Measurements from ENCODE around the gene KRTAP12-1. TPM values are rescaled to one million over a fixed set of nuclear protein-coding genes. Genes with fewer than 3 reads are reported as not detected.

KRTAP12-1 gene
- total RNA-seq, 1 donor: not detected

GRCh38 chr21:44703731-44704635, 22.0 kb upstream of the KRTAP12-1 start:
- Histone ChIP-seq H2AFZ (ENCODE audit: low read length) (no peak overlapping the region), H3K4me1 (ENCODE audit: insufficient read depth, low read length) (no peaks in the 10 kb centered on the region), H4K20me1 (ENCODE audit: insufficient read depth, low read length) (no peaks in the 10 kb centered on the region), H3K4me3 (ENCODE audit: insufficient read depth, low read length) (no peak overlapping the region), H3K4me2 (ENCODE audit: insufficient read depth, low read length) (no peak overlapping the region), H3K9me3 (ENCODE audit: low read depth, low read length) (no peaks in the 10 kb centered on the region), H3K27ac (ENCODE audit: low read depth, low read length) (no peak overlapping the region), H3K27me3 (ENCODE audit: insufficient read depth, low read length) (peaks cover 63% of the 10 kb centered on the region), H3K79me2 (ENCODE audit: insufficient read depth, low read length) (no peaks in the 10 kb centered on the region), H3K36me3 (ENCODE audit: insufficient read depth, low read length) (no peaks in the 10 kb centered on the region)
- DNase-seq (ENCODE audit: insufficient read length, low spot score, missing footprints): peak; percentile 73
- no peak for TF ChIP-seq CTCF (IDR thresholded peaks at IDR 0.05; ENCODE audit: extremely low read depth, low read depth, low read length)

GRCh38 chr21:44702973-44703730, 21.2 kb upstream of the KRTAP12-1 start:
- Histone ChIP-seq H3K36me3 (ENCODE audit: insufficient read depth, low read length) (no peaks in the 10 kb centered on the region), H3K4me3 (ENCODE audit: insufficient read depth, low read length) (no peak overlapping the region), H3K79me2 (ENCODE audit: insufficient read depth, low read length) (no peaks in the 10 kb centered on the region), H3K27me3 (ENCODE audit: insufficient read depth, low read length) (peaks cover 62% of the 10 kb centered on the region), H3K4me1 (ENCODE audit: insufficient read depth, low read length) (no peaks in the 10 kb centered on the region), H3K4me2 (ENCODE audit: insufficient read depth, low read length) (no peak overlapping the region), H2AFZ (ENCODE audit: low read length) (no peak overlapping the region), H3K9me3 (ENCODE audit: low read depth, low read length) (no peaks in the 10 kb centered on the region), H4K20me1 (ENCODE audit: insufficient read depth, low read length) (no peaks in the 10 kb centered on the region), H3K27ac (ENCODE audit: low read depth, low read length) (no peak overlapping the region)
- TF ChIP-seq CTCF (IDR thresholded peaks at IDR 0.05; ENCODE audit: extremely low read depth, low read depth, low read length): no peak
- peak; percentile 79 for DNase-seq (ENCODE audit: insufficient read length, low spot score, missing footprints)

GRCh38 chr21:44702111-44702972, 20.4 kb upstream of the KRTAP12-1 start:
- Histone ChIP-seq H3K9me3 (ENCODE audit: low read depth, low read length) (no peaks in the 10 kb centered on the region), H3K4me1 (ENCODE audit: insufficient read depth, low read length) (no peaks in the 10 kb centered on the region), H3K79me2 (ENCODE audit: insufficient read depth, low read length) (no peaks in the 10 kb centered on the region), H4K20me1 (ENCODE audit: insufficient read depth, low read length) (no peaks in the 10 kb centered on the region), H2AFZ (ENCODE audit: low read length) (no peak overlapping the region), H3K27me3 (ENCODE audit: insufficient read depth, low read length) (peaks cover 60% of the 10 kb centered on the region), H3K4me2 (ENCODE audit: insufficient read depth, low read length) (no peak overlapping the region), H3K4me3 (ENCODE audit: insufficient read depth, low read length) (no peak overlapping the region), H3K36me3 (ENCODE audit: insufficient read depth, low read length) (no peaks in the 10 kb centered on the region), H3K27ac (ENCODE audit: low read depth, low read length) (no peak overlapping the region)
- TF ChIP-seq CTCF (IDR thresholded peaks at IDR 0.05; ENCODE audit: extremely low read depth, low read depth, low read length): no peak
- DNase-seq (ENCODE audit: insufficient read length, low spot score, missing footprints): peak; percentile 69
